ENCODE measurements around the gene SLC4A1AP. TPM values are rescaled to one million over a fixed set of nuclear protein-coding genes. Genes with fewer than 3 reads are reported as not detected.

The SLC4A1AP gene
- total and polyA plus RNA-seq, 2 of the 13 experiments (the other 11 are each of a cell fraction or from before 2014, with no cell fraction given), result 15.3 to 44.6 TPM

GRCh38 chr2:27724905-27725701 is 61.4 kb downstream of the SLC4A1AP start (continued):
- TF ChIP-seq HMGXB3 (CRISPR knock-in tag; IDR thresholded peaks at IDR 0.05; ENCODE audit: borderline replicate concordance) (peak; percentile 56; the same call in 1 of the 2 replicates), ZNF784 (CRISPR knock-in tag; IDR thresholded peaks at IDR 0.05; ENCODE audit: borderline replicate concordance) (no peak), ZGPAT (CRISPR knock-in tag; IDR thresholded peaks at IDR 0.05) (peak; percentile 68), ZZZ3 (CRISPR knock-in tag; IDR thresholded peaks at IDR 0.05; ENCODE audit: borderline replicate concordance) (no peak), CENPBD1 (CRISPR knock-in tag; IDR thresholded peaks at IDR 0.05; ENCODE audit: borderline replicate concordance, low read depth) (no peak), EEA1 (CRISPR knock-in tag; IDR thresholded peaks at IDR 0.05; ENCODE audit: borderline replicate concordance) (no peak), THAP11 (CRISPR knock-in tag; IDR thresholded peaks at IDR 0.05) (peak; percentile 67), ZNF335 (CRISPR knock-in tag; IDR thresholded peaks at IDR 0.05) (peak; percentile 79; the same call in 1 of the 2 replicates), ZNF7 (CRISPR knock-in tag; IDR thresholded peaks at IDR 0.05) (no peak), SRSF9 (IDR thresholded peaks at IDR 0.05; ENCODE audit: borderline replicate concordance, insufficient read depth, low read depth, low read length, poor library complexity, severe bottlenecking) (no peak), DMAP1 (CRISPR knock-in tag; IDR thresholded peaks at IDR 0.05) (no peak), JDP2 (CRISPR knock-in tag; IDR thresholded peaks at IDR 0.05; ENCODE audit: borderline replicate concordance) (no peak), KAT7 (CRISPR knock-in tag; IDR thresholded peaks at IDR 0.05; ENCODE audit: borderline replicate concordance) (no peak), KDM1A (CRISPR knock-in tag; IDR thresholded peaks at IDR 0.05) (0 out of 2 replicates have a peak, but pooled peaks have one; percentile 29), TBX3 (IDR thresholded peaks at IDR 0.05; ENCODE audit: borderline replicate concordance) (peak; percentile 49; the same call in 1 of the 2 replicates), KDM4B (CRISPR knock-in tag; IDR thresholded peaks at IDR 0.05) (no peak), MAFG (CRISPR knock-in tag; IDR thresholded peaks at IDR 0.05) (no peak), CERS6 (CRISPR knock-in tag; IDR thresholded peaks at IDR 0.05) (no peak), ZNF788 (CRISPR knock-in tag; IDR thresholded peaks at IDR 0.05; ENCODE audit: borderline replicate concordance) (no peak), ZNF598 (CRISPR knock-in tag; IDR thresholded peaks at IDR 0.05; ENCODE audit: borderline replicate concordance) (no peak)

Measured in HepG2 (cell line).